GM18505 (cell line): ENCODE data around the gene PRKCQ.

Experiments used
- ATAC-seq: cut with Tn5 transposase; IDR thresholded peaks from one replicate; pipeline ENCODE4 v1.9.1; 2021; ENCODE audit not compliant: unreplicated experiment
- POLR2A ChIP-seq: IDR thresholded peaks from 4 replicates; pipeline ENCODE4 v1.6.1; 2011; ENCODE audit warnings: borderline replicate concordance; ENCODE audit not compliant: insufficient read depth, insufficient read length; ENCODE audit errors: extremely low read depth

PRKCQ gene

DNA sequence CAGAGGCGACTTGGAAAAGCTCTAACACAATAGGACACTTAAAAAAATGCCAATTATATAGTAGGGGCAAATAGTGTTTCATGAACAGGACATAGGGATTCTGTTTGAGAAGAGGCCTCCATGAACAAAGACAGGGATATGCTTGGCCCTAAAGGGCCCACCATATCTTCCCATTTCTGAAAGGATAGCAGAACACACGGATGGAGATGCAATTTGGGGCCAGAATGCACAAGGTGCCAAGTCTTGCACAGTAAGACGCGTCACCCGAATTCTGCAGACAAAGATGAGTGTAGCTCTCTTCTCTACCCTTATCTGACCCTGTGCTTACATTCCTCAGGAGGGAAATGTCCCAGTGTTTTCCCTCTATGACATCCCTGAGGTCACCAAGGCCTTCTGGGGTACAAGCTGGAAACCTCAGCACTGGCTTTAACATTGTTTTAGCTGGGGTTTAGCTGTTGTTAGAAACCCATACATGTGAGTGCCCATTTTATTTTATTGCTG, 12.8 kb downstream of the PRKCQ start:
- TF ChIP-seq POLR2A = no peak
- ATAC-seq = no peak

DNA sequence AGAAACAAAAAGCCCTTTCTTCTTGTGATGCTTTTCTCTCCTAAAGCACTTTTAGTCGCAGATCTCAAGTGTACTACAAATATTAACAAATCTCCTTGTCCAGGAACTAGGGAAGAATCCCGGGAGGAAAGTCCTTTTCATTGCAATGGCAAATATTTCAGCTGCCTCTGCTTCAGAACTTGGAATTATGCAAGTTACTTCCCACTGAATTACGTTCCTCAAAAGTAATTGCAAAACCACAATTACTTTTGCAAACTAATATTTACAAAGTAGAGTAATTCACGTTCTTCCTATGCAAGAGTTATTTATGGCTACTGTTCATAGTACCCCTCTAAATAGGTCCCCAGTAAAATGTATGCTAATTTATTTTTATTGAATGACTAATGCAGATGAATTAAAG, 14.5 kb downstream of the PRKCQ start:
- no peak for TF ChIP-seq POLR2A
- ATAC-seq = no peak

DNA sequence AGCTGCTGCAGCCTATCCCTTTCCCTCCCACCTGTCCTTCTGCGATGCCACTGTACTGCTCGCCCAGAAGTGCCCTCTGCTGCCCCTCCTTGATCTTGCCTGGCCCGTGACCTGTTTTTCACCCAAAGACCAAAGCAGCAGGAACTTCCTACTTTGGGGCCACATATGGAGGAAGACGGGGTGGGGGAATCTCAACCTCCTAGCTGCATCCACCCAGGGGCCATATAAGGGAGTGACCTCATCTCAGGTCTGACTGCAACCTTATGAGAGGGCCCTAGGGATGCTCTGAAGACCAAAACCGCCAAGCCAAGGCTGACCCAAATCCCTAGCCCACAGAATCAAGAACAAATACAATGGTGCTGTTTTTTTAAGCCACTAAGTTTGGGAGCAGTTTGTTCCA, 15.7 kb downstream of the PRKCQ start:
- no peak for TF ChIP-seq POLR2A
- ATAC-seq = no peak

DNA sequence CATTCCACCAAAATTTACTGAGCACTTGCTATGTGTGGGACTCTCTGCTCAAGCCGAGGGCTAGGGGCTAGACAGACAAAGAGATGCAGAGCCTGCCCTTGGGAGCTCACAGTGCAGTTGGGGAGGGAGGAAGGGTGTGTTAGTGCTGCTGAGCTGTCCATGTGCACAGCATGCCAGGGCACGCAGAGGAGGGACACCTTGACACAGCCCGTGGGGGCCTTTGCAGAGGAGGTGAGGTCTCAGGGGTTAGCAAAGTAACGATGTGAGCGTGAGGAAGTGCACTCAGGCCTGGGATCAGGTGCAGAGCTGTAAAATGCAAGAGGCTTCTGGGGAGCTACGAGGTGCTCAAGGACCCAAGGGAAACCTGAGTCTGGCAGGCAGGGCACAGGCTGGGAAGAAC, 16.3 kb downstream of the PRKCQ start:
- no peak for ATAC-seq
- no peak for TF ChIP-seq POLR2A

DNA sequence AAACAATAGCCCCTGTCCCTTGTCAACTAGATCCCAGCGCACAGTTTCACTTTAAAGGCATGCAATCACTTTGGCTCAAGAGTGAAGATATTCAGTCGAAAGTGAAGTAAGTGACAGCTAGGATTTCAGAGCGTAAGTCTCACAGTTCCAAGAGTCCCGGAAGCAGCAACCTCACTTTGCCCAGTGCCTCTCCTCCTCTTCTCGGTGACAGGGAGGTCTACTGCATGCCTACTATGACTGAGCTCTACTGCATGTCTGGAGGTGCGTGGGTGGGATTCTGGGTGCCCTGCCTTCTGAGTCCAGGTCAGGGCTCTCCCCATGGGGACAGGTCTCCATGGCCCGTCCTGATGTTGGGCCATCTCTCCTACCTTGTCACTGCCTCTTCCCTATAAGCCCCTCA, 17.0 kb downstream of the PRKCQ start:
- no peak for ATAC-seq
- TF ChIP-seq POLR2A = no peak

DNA sequence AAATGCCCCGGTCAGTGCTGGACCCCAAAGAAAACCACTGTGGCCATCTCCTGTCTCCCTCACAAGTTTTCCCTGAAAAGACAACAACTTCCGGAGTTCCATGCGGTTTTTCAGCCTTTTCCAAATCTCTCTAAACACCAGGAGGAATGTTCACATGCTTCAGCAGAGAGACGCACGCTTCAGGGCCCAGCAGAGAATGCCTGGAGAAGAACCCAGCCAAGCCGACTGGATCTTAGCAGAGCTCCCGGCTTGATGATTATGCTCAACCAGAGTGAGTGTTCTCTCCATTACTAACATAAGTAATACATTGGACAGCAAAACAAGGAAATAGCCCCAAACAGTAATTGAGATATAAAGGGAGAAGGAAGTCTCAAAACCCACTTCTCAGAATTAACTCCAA, 17.9 kb downstream of the PRKCQ start:
- TF ChIP-seq POLR2A = no peak
- ATAC-seq = no peak

DNA sequence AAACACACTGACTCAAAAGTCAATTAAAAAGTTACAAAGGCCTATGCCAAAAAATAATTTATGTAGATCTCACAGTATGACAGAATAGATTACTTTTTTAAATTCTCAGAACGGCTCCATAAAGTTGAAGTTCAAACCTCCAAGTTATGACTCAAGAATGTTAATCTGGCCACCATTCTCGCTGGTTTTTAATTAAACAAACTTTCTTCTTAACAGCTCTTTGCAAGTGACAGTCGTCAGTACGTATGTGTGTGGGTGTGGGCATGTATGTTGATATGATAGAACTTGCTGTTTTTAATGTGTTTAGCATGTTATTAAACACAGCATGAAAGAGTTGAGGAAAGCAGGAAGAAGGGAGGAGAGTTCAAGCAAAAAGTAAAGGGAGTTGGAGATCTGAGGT, 18.5 kb downstream of the PRKCQ start:
- no peak for ATAC-seq
- no peak for TF ChIP-seq POLR2A

DNA sequence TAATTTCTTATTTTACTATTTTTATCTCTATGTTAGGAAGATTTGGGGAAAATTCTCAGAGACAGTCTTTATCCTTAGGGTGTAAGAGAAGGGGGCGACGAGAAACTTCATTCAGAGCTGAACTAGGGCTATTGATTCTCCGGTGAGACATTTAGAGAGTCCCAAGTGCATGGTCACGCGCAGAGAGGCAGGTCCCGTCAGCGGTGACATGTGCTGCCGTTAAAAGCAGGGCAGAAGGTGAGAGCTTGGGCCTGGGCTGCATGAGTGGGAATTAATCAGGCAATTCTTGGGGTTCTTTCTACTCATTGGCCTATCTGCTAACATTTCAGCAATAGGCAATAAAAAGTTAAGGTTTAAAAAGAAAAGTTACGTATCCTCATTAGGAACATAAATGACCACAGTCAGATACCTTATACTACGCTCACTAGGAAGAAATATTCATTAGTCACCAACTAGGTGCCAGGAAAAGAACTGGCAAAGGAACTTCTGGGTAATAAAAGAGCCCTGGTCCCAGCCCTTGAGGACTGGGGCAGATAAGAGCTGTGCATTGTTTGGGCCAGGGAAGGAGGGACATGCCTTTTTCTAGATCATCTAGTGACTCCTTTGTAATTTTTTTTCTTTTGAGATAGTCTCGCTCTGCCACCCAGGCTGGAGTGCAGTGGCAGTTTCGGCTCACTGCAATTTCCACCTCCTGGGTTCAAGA, 21.2 kb downstream of the PRKCQ start:
- ATAC-seq = no peak
- no peak for TF ChIP-seq POLR2A

DNA sequence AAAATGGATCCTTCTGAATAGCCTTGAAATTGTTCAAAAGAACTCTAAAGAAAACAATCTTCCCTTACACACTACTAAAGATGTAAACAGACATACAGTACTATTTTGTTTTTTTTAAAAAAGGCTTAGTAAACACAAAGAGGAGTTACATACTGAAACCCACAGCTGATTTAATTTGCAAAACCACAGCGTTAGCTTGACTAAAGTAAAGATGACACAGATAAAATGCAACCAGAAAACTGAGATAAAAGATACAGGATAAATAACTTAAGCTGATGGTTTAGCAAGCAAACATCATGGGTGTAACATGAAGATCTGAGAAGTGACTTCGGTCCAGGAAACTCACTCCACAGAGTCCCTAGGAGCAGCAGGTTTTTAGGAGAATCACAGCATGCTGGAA, 21.8 kb downstream of the PRKCQ start:
- TF ChIP-seq POLR2A = no peak
- no peak for ATAC-seq

DNA sequence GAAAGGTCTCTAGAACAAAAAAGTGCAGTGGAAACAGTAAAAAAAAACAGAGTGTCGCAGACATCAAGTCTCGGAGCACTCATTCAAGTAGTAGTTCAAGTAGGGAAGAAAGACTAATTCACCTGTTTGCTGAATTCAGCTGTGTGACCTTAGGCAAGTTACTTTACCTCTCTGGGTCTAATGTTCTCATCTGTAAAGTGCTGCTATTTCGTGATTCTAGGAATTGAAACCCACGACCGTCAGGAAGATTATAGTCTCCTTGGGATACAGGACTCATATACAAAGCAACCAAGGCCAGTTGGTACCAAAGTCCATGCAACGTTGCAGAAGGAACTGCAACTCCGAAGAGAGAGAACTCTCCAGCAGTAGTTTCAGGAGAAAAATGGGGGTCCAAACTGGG, 26.1 kb downstream of the PRKCQ start:
- TF ChIP-seq POLR2A = no peak
- no peak for ATAC-seq

DNA sequence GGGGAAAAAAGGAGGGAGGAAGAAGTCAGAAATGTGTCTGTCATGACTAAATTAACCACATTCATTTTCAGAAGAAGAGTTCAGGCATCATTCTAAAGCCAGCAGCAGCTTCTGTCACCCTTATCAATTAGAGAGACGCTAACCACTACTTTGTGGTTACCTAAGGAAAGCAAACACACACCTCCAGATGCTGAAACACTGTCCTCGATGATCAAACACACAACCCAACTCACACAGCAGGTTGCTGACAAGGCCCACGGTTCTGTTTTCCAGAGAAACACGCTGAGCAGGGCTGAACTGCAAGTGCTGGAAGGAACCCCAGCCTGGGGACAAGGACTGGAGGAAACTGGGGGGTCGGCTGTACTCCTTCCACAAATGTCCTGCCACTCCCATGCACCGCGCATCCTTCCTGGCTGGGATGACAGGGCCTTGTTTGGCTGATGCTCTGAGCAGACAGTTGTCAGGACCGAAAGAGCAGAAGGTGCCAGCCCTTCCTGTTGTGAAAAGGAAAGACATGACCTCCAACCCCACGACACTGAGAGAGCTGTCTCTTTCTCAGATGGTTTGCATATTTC, 36.6 kb downstream of the PRKCQ start:
- ATAC-seq = no peak
- TF ChIP-seq POLR2A = no peak

DNA sequence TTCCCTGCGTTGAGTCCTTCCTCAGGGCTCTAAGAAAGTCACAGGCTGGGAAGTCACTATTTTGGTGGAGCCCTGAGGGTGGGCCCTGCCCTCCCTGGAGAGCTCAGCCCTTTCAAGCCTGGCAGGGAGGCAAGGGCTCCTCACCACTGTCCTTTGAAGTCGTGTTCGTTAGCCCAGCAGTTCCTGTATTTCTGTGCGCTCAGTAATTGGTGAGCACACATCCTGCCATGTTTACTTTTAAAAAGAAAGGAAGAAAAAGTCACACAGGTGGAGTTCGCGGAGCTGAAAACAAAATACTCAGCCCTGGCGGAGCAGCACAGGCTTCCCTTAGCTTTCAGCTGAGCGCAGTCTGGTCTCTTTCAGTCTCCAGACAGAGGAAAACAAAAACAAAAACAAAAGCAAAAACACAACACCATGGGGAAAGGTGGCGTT, 37.1 kb downstream of the PRKCQ start:
- TF ChIP-seq POLR2A = no peak
- no peak for ATAC-seq

DNA sequence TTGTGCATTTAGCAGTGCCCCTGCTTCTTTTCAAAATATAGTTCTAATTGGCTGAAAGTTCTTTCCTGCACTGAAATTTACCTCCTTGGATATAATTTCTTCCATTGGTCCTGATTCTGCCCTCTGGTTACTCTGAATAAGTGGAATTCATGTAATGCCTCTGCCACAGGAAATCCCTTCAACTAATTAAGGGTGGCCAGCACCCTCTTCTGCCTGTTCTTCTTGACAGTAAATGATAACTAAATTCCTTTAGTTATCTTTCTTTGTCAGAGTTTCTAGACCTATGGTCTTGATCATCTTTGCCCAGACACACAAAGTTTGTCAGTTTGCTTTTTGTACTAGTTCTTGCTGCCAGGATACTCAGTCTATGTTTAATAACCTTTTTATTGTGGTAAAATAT, 40.2 kb downstream of the PRKCQ start:
- TF ChIP-seq POLR2A = no peak
- ATAC-seq = no peak

DNA sequence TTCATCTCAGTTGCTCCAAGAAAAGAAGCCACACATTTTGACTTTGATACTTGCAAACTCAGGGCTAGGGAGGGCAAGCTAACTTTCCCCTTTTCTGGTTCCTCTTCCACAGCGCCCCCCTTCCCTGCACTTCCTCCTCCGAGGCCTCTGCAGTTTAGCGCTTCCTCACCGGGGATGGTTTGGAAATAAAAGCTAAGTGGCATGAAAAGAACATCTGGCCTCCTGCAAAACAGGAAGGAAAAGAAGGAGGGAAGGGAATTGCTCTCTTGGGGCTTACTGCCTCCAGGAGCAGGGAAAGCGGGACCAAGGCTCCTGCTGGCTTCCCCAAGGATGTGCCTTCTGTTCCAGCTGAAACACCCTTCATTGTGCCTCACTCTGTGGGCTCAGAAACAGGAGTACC, 42.3 kb downstream of the PRKCQ start:
- no peak for ATAC-seq
- no peak for TF ChIP-seq POLR2A

DNA sequence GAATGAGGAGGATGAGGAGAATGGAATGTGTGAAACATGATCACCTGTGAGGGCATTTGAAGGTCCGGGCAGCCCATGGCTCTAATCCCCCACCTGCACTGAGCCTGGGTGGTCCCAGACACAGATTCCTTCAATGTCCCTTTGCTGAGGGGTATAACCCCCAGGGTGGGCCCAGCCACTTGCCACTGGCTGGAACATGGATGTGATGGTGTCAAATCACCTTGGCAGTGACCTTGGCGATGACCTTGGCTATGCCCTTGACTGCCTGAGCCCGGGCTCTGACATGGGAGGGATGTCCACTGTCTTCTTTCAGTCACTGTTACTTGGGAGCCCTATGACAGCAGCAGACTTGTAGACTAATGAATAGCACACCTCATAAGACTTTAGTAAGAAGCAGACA, 44.0 kb downstream of the PRKCQ start:
- no peak for ATAC-seq
- no peak for TF ChIP-seq POLR2A

DNA sequence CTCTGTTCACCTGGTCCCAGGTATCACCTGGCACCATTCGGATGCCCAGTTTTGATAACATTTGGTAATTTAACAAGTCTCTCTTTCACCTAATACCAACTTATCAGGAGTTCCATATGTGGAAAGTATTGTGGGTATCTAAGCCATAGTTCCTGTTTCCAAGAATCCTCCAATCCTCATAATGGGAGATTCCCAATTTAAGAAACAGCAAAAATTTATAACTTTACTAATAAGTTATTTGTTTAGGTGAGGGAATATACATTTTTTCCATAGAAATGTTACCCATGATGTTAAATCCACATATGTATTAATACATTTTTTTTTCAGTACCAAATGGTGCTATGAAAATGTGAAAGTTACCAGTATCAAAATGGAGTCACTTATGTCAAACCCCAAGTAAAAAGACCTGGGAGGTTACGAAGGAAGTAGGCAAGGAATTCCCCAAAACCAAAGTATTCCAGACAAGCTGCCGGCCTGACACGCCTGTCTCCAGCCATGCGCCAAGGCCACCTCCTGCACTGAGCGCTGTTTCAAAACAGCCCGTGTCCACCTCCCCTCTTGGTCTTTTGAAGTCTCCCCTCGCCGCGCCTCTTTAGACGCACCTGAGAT, 44.8 kb downstream of the PRKCQ start:
- no peak for TF ChIP-seq POLR2A

More for the DNA sequence above, 44.8 kb downstream of the PRKCQ start:
- no peak for ATAC-seq
